B cell (primary cell): ENCODE results near the gene TMC2. TPM values are rescaled to one million over a fixed set of nuclear protein-coding genes. Genes with fewer than 3 reads are reported as not detected.

Experiments
- ATAC-seq: fragments of 200-7000 bp; cut with Tn5 transposase; one replicate; pipeline ENCODE4 v1.10.0; 2021; ENCODE audit warnings: low read depth, mild to moderate bottlenecking, moderate number of reproducible peaks, moderate library complexity
- CTCF ChIA-PET: fragments of 350-600 bp; sonication (Branson Sonifier 250); formaldehyde crosslinking; loops from one replicate; lab custom pipeline; 2021; ENCODE audit warnings: antibody characterized with exemption, inconsistent platforms; lab: Charles Lee
- POLR2A ChIA-PET: fragments of 350-600 bp; sonication (Branson Sonifier 250); formaldehyde crosslinking; loops from one replicate; lab custom pipeline; 2021; ENCODE audit warnings: antibody characterized with exemption; lab: Charles Lee
- DNase-seq: peaks from one replicate; pipeline ENCODE4 v3.0.0; 2013
- H2AFZ ChIP-seq: 2 replicates; pipeline ENCODE4 v1.6.1; 2012; ENCODE audit warnings: mild to moderate bottlenecking, low read depth, low read length; ENCODE audit not compliant: insufficient read depth, poor library complexity, severe bottlenecking
- H3K27ac ChIP-seq, 2 donors: 1 replicate in 1 of 2; 2 replicates in 1 of 2; pipeline ENCODE4 v1.5.1; 2012 to 2013; ENCODE audit warnings: low read length in 2 of 2, mild to moderate bottlenecking in 2 of 2, moderate library complexity in 1 of 2
- H3K27me3 ChIP-seq, 4 experiments: fragments of 200-600 bp in 1 of 4; sonication (generic) in 1 of 4; replicated peaks in 1 of 4; 1 replicate in 2 of 4; 2 replicates in 2 of 4; pipeline versions ENCODE4 v1.6.1 to v1.7.0; 2013 to 2016; ENCODE audit warnings: low read length in 3 of 4, mild to moderate bottlenecking in 2 of 4, mixed read lengths in 1 of 4, moderate library complexity in 1 of 4; ENCODE audit not compliant: insufficient read depth in 4 of 4, control insufficient read depth in 3 of 4; ENCODE audit errors: control extremely low read depth in 1 of 4
- H3K36me3 ChIP-seq, 2 experiments: replicated peaks in 1 of 2; 1 replicate in 1 of 2; 2 replicates in 1 of 2; pipeline versions ENCODE4 v1.6.1 to v1.7.1; 2013; ENCODE audit warnings: low read length in 1 of 2; ENCODE audit not compliant: insufficient read depth in 2 of 2, control insufficient read depth in 1 of 2; ENCODE audit errors: control extremely low read depth in 1 of 2, extremely low read depth in 1 of 2
- H3K4me1 ChIP-seq, 2 donors: fragments of 200-600 bp in 1 of 2; sonication (generic) in 1 of 2; 1 replicate in 1 of 2; 2 replicates in 1 of 2; pipeline versions ENCODE4 v1.5.1 to v1.6.1; 2013 to 2017; ENCODE audit warnings: low read length in 2 of 2; ENCODE audit not compliant: control insufficient read depth in 2 of 2, insufficient read depth in 2 of 2
- H3K4me2 ChIP-seq: replicated peaks from 2 replicates; pipeline ENCODE3; 2012; ENCODE audit warnings: mild to moderate bottlenecking, low read depth, low read length; ENCODE audit not compliant: poor library complexity, severe bottlenecking
- H3K4me3 ChIP-seq, 5 experiments: fragments of 200-600 bp in 1 of 5; sonication (generic) in 1 of 5; 1 replicate in 3 of 5; 2 replicates in 2 of 5; pipeline versions ENCODE4 v1.5.1 to v1.7.0; 2011 to 2016; ENCODE audit warnings: low read length in 4 of 5, mild to moderate bottlenecking in 4 of 5, low read depth in 2 of 5, control low read depth in 1 of 5, moderate library complexity in 1 of 5; ENCODE audit not compliant: insufficient read depth in 1 of 5; ENCODE audit errors: control extremely low read depth in 1 of 5, extremely low read depth in 1 of 5
- H3K79me2 ChIP-seq: fragments of 200-600 bp; sonication (generic); one replicate; pipeline ENCODE4 v1.6.0; 2016; ENCODE audit warnings: low read length; ENCODE audit not compliant: control insufficient read depth, insufficient read depth
- H3K9ac ChIP-seq: fragments of 200-600 bp; sonication (generic); 2 replicates; pipeline ENCODE4 v1.6.1; 2017; ENCODE audit warnings: mild to moderate bottlenecking, low read length, moderate library complexity
- H3K9me3 ChIP-seq, 3 donors: one replicate each; pipeline versions ENCODE4 v1.6.1 to v1.7.1; 2013; ENCODE audit warnings: low read length in 2 of 3; ENCODE audit not compliant: control insufficient read depth in 2 of 3, insufficient read depth in 1 of 3; ENCODE audit errors: control extremely low read depth in 1 of 3
- H4K20me1 ChIP-seq: 2 replicates; pipeline ENCODE4 v1.6.0; 2012; ENCODE audit warnings: mild to moderate bottlenecking, low read length; ENCODE audit not compliant: insufficient read depth, control insufficient read depth, poor library complexity, severe bottlenecking
- H3K27ac Mint-ChIP-seq: one replicate; pipeline ENCODE4 v1.8.0; 2021; ENCODE audit warnings: mixed read lengths
- H3K27me3 Mint-ChIP-seq: one replicate; pipeline ENCODE4 v1.8.0; 2021; ENCODE audit warnings: mixed read lengths
- H3K4me1 Mint-ChIP-seq: one replicate; pipeline ENCODE4 v1.8.0; 2021; ENCODE audit warnings: mixed read lengths
- H3K4me3 Mint-ChIP-seq: one replicate; pipeline ENCODE4 v1.8.0; 2021; ENCODE audit warnings: mixed read lengths
- H3K9me3 Mint-ChIP-seq: one replicate; pipeline ENCODE4 v1.8.0; 2022; ENCODE audit warnings: mixed read lengths; ENCODE audit not compliant: insufficient read depth
- CTCF ChIP-seq: fragments of 200-600 bp; IDR thresholded peaks from one replicate; pipeline ENCODE4 v1.8.0; 2022; ENCODE audit warnings: antibody characterized with exemption, mild to moderate bottlenecking
- EZH2 ChIP-seq: IDR thresholded peaks from 2 replicates; pipeline ENCODE4 v1.6.1; 2012; ENCODE audit warnings: borderline replicate concordance, low read depth, mild to moderate bottlenecking, moderate library complexity, low read length; ENCODE audit not compliant: insufficient read depth, poor library complexity, severe bottlenecking
- WGBS: methylation state at CpG from one replicate; pipeline ENCODE4 v1.1.5; 2013; ENCODE audit warnings: missing lambda C conversion rate; ENCODE audit not compliant: insufficient coverage; 5-methylcytosine and 5-hydroxymethylcytosine counted together
- intact Hi-C: fragments of 100-400 bp; cut with micrococcal nuclease; formaldehyde crosslinking; loops from one replicate; pipeline ENCODE4 v1.10.0; 2022
- polyA plus RNA-seq: library from polyadenylated mRNA; depleted of rRNA; stranded (reverse); fragments of >200 nt; gene quantifications from 2 replicates; pipeline ENCODE4 v1.2.3, GENCODE V29; 2012
- total RNA-seq, 2 donors: library from RNA; stranded (reverse); fragments of 120-200 nt in 1 of 2; gene quantifications; 1 replicate in 1 of 2; 2 replicates in 1 of 2; pipeline versions ENCODE4 v1.2.3 to v1.2.4, GENCODE V29; 2013 to 2022

TMC2 gene
- total and polyA plus RNA-seq, 2 donors (not counting 1 experiment from before 2014, with no cell fraction given) = not detected

- no peak for ATAC-seq
- Histone ChIP-seq H4K20me1 (no peaks in the 10 kb centered on the region), H3K9ac (no peak overlapping the region), H3K27ac (no peak overlapping the region), H3K4me3 (no peak overlapping the region), H3K4me2 (no peak overlapping the region), H3K9me3 (peaks cover 0 to 7% (median 0%) of the 10 kb centered on the region in 3 donors), H3K27me3 (peaks cover 0 to 15% (median 0%) of the 10 kb centered on the region in 4 experiments), H3K4me1 (peaks cover 0 to 4% of the 10 kb centered on the region in 2 donors), H3K36me3 (no peaks in the 10 kb centered on the region), H3K79me2 (no peaks in the 10 kb centered on the region), H2AFZ (no peak overlapping the region)
- POLR2A ChIA-PET = no interaction called here
- TF ChIP-seq EZH2 (no peak), CTCF (no peak)
- no peaks in the 10 kb centered on the region for H3K9me3 Mint-ChIP-seq
- intact Hi-C loops = no loop called here
- 88% methylated on average over 8 of the region's 8 CpGs for WGBS
- CTCF ChIA-PET = interaction anchor here (0.7 kb wide), 1 partner anchor 11 kb away, joined by 3 read pairs; no protein-coding TSS in a partner anchor
- no peak overlapping the region for H3K27ac Mint-ChIP-seq
- no peak for DNase-seq
- peaks cover 25% of the 10 kb centered on the region for H3K27me3 Mint-ChIP-seq
- H3K4me3 Mint-ChIP-seq = no peak overlapping the region
- no peaks in the 10 kb centered on the region for H3K4me1 Mint-ChIP-seq
Observed at GRCh38 chr20:2533118-2533517, 3.3 kb upstream of the TMC2 start.

- ChIA-PET POLR2A (no interaction called here), CTCF (interaction anchor here (2.0 kb wide), 1 partner anchor 12 kb away, joined by 10 read pairs; no protein-coding TSS in a partner anchor)
- no peaks in the 10 kb centered on the region for H3K4me1 Mint-ChIP-seq
- Histone ChIP-seq H3K4me1 (no peaks in the 10 kb centered on the region), H3K79me2 (no peaks in the 10 kb centered on the region), H3K4me2 (no peak overlapping the region), H3K9me3 (peaks cover 0 to under 1% (median 0%) of the 10 kb centered on the region in 3 donors), H3K27ac (no peak overlapping the region), H3K9ac (no peak overlapping the region), H3K27me3 (peaks cover 0 to 19% (median 0%) of the 10 kb centered on the region in 4 experiments), H2AFZ (no peak overlapping the region), H3K4me3 (no peak overlapping the region), H3K36me3 (no peaks in the 10 kb centered on the region), H4K20me1 (no peaks in the 10 kb centered on the region)
- DNase-seq (no peak), ATAC-seq (no peak)
- peaks cover 43% of the 10 kb centered on the region for H3K27me3 Mint-ChIP-seq
- H3K4me3 Mint-ChIP-seq = no peak overlapping the region
- no peaks in the 10 kb centered on the region for H3K9me3 Mint-ChIP-seq
- H3K27ac Mint-ChIP-seq = no peak overlapping the region
- intact Hi-C loops = no loop called here
- TF ChIP-seq CTCF (no peak), EZH2 (no peak)
- 83% methylated on average over 5 of the region's 12 CpGs for WGBS
Observed at GRCh38 chr20:2535711-2536559, 438 bp upstream of the TMC2 start.
